ENCODE data around the gene EEFSEC.

Gene EEFSEC

GRCh38 chr3:128339491-128340012 is 186.3 kb downstream of the EEFSEC start:
- DNase-seq = no peak

GRCh38 chr3:128340198-128340903 is 187.1 kb downstream of the EEFSEC start:
- DNase-seq = no peak

DNA sequence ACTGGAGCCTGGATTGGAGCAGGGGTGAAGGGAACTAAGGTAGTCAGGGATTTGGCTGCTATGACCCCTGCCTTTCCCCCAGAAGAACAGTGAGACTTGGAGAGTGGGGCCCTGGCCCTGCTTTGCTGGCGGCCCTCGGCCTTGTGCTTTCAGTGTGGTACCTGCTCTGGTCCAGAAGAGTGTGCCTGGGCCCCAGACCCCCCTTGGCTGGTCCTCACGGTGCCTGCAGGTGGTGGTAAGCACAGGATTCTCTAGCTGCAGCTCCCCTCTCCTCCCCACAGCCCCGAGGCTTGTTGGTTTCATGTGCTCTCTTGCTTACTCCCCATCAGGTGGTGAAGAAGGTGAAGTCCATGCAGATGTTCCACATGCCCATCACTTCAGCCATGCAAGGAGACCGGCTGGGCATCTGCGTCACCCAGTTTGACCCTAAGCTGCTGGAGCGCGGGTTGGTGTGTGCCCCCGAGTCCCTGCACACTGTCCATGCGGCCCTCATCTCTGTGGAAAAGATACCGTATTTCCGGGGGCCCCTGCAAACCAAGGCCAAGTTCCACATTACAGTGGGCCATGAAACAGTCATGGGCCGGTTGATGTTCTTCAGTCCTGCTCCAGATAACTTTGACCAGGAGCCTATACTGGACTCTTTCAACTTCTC is 187.7 kb downstream of the EEFSEC start:
- no peak for DNase-seq

- DNase-seq = no peak
Measured at GRCh38 chr3:128341659-128342395, 188.5 kb downstream of the EEFSEC start.

DNA sequence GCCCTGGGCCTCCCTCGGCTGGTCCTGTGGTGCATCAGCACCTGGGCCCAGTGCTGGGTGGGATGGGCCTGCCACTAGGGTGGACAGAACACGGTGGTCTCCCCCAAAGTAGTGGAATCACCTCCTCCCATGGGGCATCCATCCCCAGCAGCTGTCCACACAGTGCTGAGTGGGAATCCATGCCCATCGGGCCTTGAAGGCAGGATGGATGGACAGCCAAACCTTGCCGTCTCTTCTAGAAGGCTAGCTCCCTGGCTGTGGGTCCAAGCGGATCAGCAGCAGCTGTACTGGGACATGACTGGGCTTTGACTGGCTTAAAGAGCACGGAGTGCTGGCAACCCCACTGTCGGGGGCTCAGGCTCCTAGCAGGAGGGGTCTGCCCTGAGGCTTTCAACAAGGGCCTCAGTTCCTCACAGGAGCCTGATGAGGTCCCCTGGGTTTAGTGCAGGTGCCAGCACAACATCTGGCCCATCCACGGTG is 189.5 kb downstream of the EEFSEC start:
- no peak for DNase-seq

GRCh38 chr3:128343287-128344051 is 190.2 kb downstream of the EEFSEC start:
- DNase-seq = peak; percentile 74

DNA sequence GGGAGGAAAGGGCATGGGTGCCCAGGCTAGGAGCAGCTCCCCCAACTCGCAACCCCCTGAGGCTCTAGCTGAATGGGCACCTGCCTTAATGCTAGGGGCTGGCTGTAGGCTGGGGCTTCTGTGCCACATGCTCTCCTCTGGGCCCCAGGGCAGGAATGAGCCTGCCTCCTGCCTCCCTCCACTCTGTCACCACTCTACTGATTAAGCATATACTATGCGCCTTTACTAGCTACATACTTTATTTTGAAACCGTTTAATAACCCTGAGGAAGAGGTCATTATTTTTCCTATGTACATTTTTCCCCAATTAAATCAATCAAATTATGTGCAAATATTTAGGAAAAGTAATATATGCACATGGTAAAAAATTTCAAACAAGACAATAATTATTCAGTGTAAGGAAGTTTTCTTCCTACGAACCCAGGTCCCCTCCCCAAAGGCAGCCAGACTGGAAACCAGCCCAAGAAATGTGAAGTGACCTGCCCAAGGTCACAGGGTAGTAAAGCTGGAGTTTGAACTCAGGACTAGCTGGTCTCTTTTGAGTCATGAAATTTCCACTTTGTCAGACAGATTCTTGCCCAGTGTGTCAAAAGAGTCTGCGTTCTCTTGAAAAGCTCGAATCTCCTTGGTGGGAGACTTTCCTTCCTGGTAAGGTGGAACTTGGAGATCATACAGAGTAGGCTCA is 190.9 kb downstream of the EEFSEC start:
- DNase-seq = no peak

DNA sequence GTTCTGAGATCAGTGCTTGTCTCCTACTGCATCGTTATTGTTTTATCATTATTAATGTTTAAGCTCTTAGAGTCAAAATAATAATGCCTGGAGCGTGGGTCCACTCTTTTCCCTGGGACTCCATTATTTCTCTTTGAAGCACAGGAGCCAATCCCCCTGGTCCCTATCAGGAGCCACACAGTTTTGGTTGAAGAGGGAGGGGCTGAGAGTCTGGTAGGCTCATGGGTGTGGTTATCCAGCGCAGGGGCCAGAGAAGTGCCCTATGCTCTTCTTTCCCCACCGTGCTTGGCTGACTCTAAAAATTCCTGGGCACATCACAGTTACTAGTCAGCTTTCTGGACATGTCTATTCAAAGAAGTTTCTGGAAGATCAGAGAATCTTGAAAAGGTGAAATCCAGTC is 191.9 kb downstream of the EEFSEC start:
- no peak for DNase-seq

GRCh38 chr3:128346562-128346961 is 193.3 kb downstream of the EEFSEC start:
- no peak for DNase-seq

- no peak for DNase-seq
Measured at GRCh38 chr3:128347282-128347681, 194.0 kb downstream of the EEFSEC start.

DNA sequence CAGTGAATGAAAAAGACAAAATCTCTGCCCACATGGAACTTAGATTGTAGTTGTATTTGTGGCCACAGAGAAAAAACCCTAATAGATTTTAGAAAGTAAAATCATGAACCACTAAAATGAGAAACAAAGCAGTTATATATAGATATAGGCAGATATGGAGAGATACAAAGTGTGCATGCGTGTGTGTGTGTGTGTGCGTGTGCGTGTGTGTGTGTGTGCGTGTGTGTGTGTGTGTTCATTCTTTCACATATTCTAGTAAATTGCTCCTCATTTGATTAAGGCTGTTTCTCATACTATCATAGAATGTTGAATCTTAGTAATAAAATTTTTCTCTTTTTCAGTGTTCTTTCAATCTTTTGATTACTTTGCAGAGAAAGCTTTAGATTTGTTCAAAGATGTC is 194.8 kb downstream of the EEFSEC start:
- DNase-seq = no peak

GRCh38 chr3:128348805-128349531 is 195.7 kb downstream of the EEFSEC start:
- peak; percentile 16 for DNase-seq

DNA sequence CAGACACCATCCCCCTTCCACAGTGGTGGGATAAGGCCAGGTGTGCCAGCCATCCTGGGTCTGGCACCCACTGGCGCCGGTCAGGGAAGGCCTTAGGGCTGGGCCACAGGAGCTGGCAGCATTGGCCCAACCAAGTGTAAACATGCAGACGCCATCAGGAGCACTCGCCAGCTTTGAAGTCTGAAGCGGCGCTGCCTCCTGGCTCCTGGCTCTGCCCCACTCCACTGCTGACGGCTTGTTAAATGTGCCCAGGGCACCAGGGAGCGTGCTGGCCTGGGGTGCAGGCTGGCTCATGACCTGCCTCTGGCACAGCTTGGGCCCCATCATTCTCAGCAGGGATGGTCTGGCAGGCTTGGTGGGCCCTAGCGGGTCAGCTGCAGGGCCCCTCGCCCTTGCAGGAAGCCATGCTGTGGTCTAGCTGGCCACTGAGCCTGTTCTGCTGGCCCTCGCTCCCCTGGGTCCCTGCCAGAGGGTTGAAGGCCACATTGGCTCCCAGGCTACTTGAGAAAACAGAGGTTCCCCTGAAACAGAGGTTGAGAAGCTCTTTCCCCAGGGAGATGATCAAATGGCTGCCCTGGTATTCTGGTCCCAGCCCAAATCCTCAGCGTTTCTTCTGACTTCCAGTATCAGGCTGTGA is 196.8 kb downstream of the EEFSEC start:
- no peak for DNase-seq

DNA sequence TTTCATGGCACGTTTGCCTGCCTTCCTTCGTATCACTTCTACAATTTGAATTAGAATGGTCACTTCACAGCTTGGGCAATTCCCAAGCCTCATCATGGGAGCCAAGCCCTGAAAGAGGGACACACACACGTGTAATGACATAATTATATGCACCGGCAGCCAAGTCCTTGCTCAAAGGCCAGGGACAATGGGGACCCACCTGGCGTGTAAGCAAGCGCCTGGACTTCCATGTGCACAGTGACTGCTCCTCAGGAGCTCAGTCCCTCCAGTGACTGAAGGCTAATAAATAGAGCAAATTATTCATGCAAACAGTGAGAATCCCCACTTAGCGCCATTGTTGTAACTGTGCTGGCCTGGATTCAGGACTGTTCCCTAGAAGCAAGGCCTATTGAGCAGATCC is 198.3 kb downstream of the EEFSEC start:
- DNase-seq = no peak

DNA sequence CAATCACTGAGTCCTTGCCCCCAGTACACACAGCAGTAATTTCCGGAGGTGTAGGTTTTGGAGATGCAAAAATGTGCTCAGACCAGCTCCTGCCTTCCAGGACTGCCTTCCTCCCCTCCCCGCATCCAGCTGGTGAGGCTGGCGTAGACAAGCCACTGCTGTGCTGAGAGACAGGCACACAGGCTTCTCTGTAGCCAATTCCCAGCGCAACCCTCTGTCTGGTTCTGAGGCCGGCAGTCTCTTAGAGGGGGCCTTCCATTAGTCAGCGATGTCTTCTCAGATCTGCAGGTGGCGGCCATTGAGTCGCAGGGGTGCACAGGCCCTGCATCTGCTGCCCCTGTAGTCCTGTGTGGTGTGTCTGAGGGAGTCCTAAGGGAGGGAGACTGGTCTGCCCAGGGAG is 199.0 kb downstream of the EEFSEC start:
- DNase-seq = no peak

- DNase-seq = no peak
Measured at GRCh38 chr3:128353361-128353965, 200.2 kb downstream of the EEFSEC start.

- no peak for DNase-seq
Measured at GRCh38 chr3:128353991-128354687, 200.9 kb downstream of the EEFSEC start.

DNA sequence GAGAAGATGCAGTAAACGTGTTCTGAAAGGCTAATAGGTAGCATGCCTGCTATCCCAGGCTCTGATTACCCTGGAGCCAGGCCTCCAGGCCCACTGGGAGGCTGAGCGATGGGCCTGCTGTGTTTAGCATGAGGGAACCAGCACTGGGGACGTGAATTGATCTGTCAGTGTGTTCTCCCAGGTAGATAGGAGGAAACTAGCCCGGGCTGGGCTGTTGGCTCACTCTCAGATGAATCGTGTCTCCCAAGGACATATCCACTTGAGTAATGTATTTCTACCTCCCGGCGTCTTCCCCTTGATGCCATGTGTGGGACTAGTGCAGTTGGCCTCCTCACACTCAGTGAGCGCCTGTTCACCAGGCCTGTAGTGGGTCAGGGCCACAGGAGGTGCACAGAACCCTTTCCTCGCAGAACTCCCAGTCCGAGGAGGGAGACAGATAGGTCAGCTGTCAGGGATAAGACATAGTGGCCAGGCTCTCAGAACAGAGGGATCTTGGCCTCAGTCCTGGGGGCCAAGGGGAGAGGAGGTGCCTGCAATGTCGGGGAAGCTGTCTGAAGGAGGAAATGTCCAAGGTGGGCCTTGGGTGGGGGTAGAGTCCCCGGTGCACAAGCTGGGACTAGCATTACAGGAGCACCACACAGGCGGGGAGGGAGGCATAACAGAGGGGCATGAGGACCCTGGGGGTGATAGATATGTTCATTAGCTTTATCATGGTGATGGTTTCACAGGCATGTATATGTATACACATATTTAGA is 201.7 kb downstream of the EEFSEC start:
- no peak for DNase-seq

- DNase-seq = no peak
Measured at GRCh38 chr3:128355543-128355919, 202.2 kb downstream of the EEFSEC start.

Measured in fibroblast of skin of right biceps (primary cell).